Tibial nerve (tissue), 4 donors: Measurements from ENCODE around the gene CDH13. TPM values are rescaled to one million over a fixed set of nuclear protein-coding genes. Genes with fewer than 3 reads are reported as not detected.

ENCODE experiments used
- DNase-seq, 2 donors: peaks; one replicate each; pipeline ENCODE4 v3.0.0-alpha.2; 2019; ENCODE audit warnings: low spot score in 2 of 2
- H3K27ac ChIP-seq, 4 donors: fragments of 200-600 bp; sonication (generic) in 3 of 4; one replicate each; pipeline ENCODE4 v1.5.1; 2017 to 2019; ENCODE audit warnings: mild to moderate bottlenecking in 1 of 4
- H3K27me3 ChIP-seq, 2 donors: fragments of 200-600 bp; sonication (generic) in 1 of 2; one replicate each; pipeline versions ENCODE4 v1.5.1 to v1.6.0; 2017 to 2019
- H3K36me3 ChIP-seq, 3 donors: fragments of 200-600 bp; sonication (generic); one replicate each; pipeline ENCODE4 v1.5.1; 2018 to 2019
- H3K4me1 ChIP-seq, 4 donors: fragments of 200-600 bp; sonication (generic) in 3 of 4; one replicate each; pipeline ENCODE4 v1.5.1; 2017 to 2019
- H3K4me3 ChIP-seq, 4 donors: fragments of 200-600 bp; sonication (generic) in 3 of 4; one replicate each; pipeline ENCODE4 v1.5.1; 2017 to 2019; ENCODE audit warnings: mild to moderate bottlenecking in 1 of 4, moderate library complexity in 1 of 4
- H3K9me3 ChIP-seq, 4 donors: fragments of 200-600 bp; sonication (generic) in 3 of 4; one replicate each; pipeline ENCODE4 v1.5.1; 2017 to 2019
- EP300 ChIP-seq, 2 donors: sonication (generic); formaldehyde crosslinking; IDR thresholded peaks; one replicate each; pipeline ENCODE4 v1.6.1; 2017; ENCODE audit warnings: antibody characterized with exemption in 2 of 2, mild to moderate bottlenecking in 1 of 2
- POLR2A ChIP-seq, 2 donors: fragments of 450-650 bp; IDR thresholded peaks; one replicate each; pipeline ENCODE4 v1.6.1; 2017; ENCODE audit warnings: antibody characterized with exemption in 2 of 2, mild to moderate bottlenecking in 2 of 2, moderate library complexity in 2 of 2
- WGBS, 2 donors: methylation state at CpG; one replicate each; pipeline ENCODE4 v1.1.5; 2018; 5-methylcytosine and 5-hydroxymethylcytosine counted together
- total RNA-seq, 4 donors: library from RNA; depleted of rRNA; stranded (reverse); fragments of >200 nt; gene quantifications; one replicate each; pipeline ENCODE4 v1.1.0, GENCODE V29; 2016
- TF ChIP-seq, protein P1 (sequence below), 5 experiments: fragments of 200-600 bp in 3 of 5; fragments of 450-650 bp in 2 of 5; sonication (generic) in 3 of 5; IDR thresholded peaks; one replicate each; pipeline ENCODE4 v1.5.1; 2016 to 2019; ENCODE audit warnings: antibody characterized with exemption in 5 of 5, mild to moderate bottlenecking in 3 of 5, moderate library complexity in 2 of 5

CDH13 gene
- total RNA-seq, 4 donors from 2014 or later, result 4.1 to 14.4 (median 5.8) TPM

DNA sequence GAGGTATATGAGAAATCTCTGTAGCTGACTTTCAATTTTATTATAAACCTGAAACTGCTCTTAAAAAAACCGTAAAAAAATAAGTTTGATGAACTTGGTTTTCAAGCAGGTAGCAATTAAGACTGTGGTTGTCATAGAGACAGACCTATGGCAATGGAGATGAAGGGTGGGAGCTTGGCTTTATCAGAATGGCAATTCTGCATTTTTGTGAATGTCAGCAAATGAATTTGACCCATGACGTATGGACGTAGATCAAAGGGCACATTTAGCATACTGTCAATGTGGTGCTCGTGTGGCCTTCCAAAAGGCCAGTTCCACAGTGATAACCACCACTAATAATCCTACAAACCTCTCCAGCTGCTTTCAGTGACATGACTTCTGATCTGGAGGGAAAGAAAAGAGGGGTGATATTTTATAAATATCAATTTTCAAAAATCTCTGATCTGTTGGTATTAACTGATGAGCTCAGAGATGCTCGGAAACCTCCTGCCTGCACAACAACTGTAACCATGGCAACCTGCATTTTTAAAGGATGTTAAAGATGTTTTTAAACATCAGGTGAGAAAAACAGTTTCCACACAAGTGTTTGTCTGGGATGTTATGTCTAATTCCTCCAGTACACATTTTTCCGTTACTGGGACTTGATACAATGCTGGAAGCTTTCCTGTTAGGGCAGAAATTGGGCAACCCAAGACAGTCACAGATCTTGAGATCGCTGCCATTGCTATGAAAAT lies 533.7 kb downstream of the CDH13 start:
- H3K4me3 ChIP-seq, result no peak overlapping the region
- TF ChIP-seq, protein P1, sequence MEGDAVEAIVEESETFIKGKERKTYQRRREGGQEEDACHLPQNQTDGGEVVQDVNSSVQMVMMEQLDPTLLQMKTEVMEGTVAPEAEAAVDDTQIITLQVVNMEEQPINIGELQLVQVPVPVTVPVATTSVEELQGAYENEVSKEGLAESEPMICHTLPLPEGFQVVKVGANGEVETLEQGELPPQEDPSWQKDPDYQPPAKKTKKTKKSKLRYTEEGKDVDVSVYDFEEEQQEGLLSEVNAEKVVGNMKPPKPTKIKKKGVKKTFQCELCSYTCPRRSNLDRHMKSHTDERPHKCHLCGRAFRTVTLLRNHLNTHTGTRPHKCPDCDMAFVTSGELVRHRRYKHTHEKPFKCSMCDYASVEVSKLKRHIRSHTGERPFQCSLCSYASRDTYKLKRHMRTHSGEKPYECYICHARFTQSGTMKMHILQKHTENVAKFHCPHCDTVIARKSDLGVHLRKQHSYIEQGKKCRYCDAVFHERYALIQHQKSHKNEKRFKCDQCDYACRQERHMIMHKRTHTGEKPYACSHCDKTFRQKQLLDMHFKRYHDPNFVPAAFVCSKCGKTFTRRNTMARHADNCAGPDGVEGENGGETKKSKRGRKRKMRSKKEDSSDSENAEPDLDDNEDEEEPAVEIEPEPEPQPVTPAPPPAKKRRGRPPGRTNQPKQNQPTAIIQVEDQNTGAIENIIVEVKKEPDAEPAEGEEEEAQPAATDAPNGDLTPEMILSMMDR (IDR thresholded peaks at IDR 0.05), result no peak
- TF ChIP-seq EP300 (IDR thresholded peaks at IDR 0.05) (no peak), POLR2A (IDR thresholded peaks at IDR 0.05) (no peak)
- no peaks in the 10 kb centered on the region for H3K27me3 ChIP-seq
- H3K4me1 ChIP-seq, result no peaks in the 10 kb centered on the region
- no peaks in the 10 kb centered on the region for H3K36me3 ChIP-seq
- 69 to 75% methylated on average over 7 of the region's 7 CpGs for WGBS, 2 donors
- no peak for DNase-seq
- no peak overlapping the region for H3K27ac ChIP-seq
- no peaks in the 10 kb centered on the region for H3K9me3 ChIP-seq

DNA sequence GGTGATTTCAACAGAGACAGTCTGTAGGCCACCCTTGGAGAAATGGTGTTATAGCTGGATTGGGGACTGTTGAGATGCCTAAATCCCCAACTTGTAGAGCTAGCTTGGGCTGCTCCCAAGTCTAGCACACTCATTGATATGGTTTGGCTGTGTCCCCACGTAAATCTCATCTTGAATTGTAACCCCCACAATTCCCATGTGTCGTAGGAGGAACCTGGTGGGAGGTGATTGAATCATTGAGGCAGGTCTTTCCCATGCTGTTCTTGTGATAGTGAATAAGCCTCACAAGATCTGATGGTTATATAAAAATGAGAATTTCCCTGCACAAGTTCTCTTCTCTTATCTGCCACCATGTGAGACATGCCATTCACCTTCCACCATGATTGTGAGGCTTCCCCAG lies 536.0 kb downstream of the CDH13 start:
- 39 to 83% methylated on average over 2 of the region's 2 CpGs for WGBS, 2 donors
- Histone ChIP-seq H3K9me3 (no peaks in the 10 kb centered on the region), H3K27me3 (no peaks in the 10 kb centered on the region), H3K27ac (no peak overlapping the region), H3K4me1 (no peaks in the 10 kb centered on the region), H3K4me3 (no peak overlapping the region), H3K36me3 (no peaks in the 10 kb centered on the region)
- DNase-seq, result no peak
- TF ChIP-seq EP300 (IDR thresholded peaks at IDR 0.05) (no peak), POLR2A (IDR thresholded peaks at IDR 0.05) (no peak)
- TF ChIP-seq, protein P1 (IDR thresholded peaks at IDR 0.05), result no peak

- Histone ChIP-seq H3K27me3 (no peaks in the 10 kb centered on the region), H3K4me3 (no peak overlapping the region), H3K36me3 (no peaks in the 10 kb centered on the region), H3K9me3 (no peaks in the 10 kb centered on the region), H3K4me1 (no peaks in the 10 kb centered on the region), H3K27ac (no peak overlapping the region)
- DNase-seq, result no peak
- WGBS, 2 donors, result 75 to 79% methylated on average over 3 of the region's 3 CpGs
- TF ChIP-seq, protein P1 (IDR thresholded peaks at IDR 0.05), result no peak
- TF ChIP-seq EP300 (IDR thresholded peaks at IDR 0.05) (no peak), POLR2A (IDR thresholded peaks at IDR 0.05) (no peak)
Observed at GRCh38 chr16:83164816-83165215, 538.0 kb downstream of the CDH13 start.

- DNase-seq, result no peak
- WGBS, 2 donors, result 72 to 82% methylated on average over 3 of the region's 3 CpGs
- no peak overlapping the region for H3K27ac ChIP-seq
- TF ChIP-seq EP300 (IDR thresholded peaks at IDR 0.05) (no peak), POLR2A (IDR thresholded peaks at IDR 0.05) (no peak)
- TF ChIP-seq, protein P1 (IDR thresholded peaks at IDR 0.05), result no peak
- no peaks in the 10 kb centered on the region for H3K9me3 ChIP-seq
- H3K27me3 ChIP-seq, result no peaks in the 10 kb centered on the region
- no peak overlapping the region for H3K4me3 ChIP-seq
- H3K4me1 ChIP-seq, result no peaks in the 10 kb centered on the region
- H3K36me3 ChIP-seq, result no peaks in the 10 kb centered on the region
Observed at GRCh38 chr16:83171396-83171795, 544.6 kb downstream of the CDH13 start.

GRCh38 chr16:83174671-83175070 lies 547.9 kb downstream of the CDH13 start:
- H3K36me3 ChIP-seq, result no peaks in the 10 kb centered on the region
- no peak for TF ChIP-seq EP300 (IDR thresholded peaks at IDR 0.05)
- TF ChIP-seq POLR2A (IDR thresholded peaks at IDR 0.05), result no peak
- TF ChIP-seq, protein P1 (IDR thresholded peaks at IDR 0.05), result no peak
- H3K27me3 ChIP-seq, result no peaks in the 10 kb centered on the region
- no peaks in the 10 kb centered on the region for H3K4me1 ChIP-seq
- H3K9me3 ChIP-seq, result no peaks in the 10 kb centered on the region
- no peak overlapping the region for H3K4me3 ChIP-seq
- H3K27ac ChIP-seq, result no peak overlapping the region
- no peak for DNase-seq
